ENCODE results near the gene HSF2BP. TPM values are rescaled to one million over a fixed set of nuclear protein-coding genes. Genes with fewer than 3 reads are reported as not detected.
"Not testable (repeated sequence)": the region's sequence is repeated elsewhere in the genome, so short reads cannot be mapped to it uniquely, and the experiment has no call there.

HSF2BP gene
- total and polyA plus RNA-seq, 2 donors (not counting 1 experiment from before 2014, with no cell fraction given): 0.49 TPM

GRCh38 chr21:43597052-43597451 lies 62.2 kb downstream of the HSF2BP start:
- Mint-ChIP-seq H3K4me3 (no peak overlapping the region), H3K27me3 (peaks cover 10% of the 10 kb centered on the region), H3K27ac (no peak overlapping the region), H3K4me1 (peaks cover 16% of the 10 kb centered on the region), H3K9me3 (ENCODE audit: insufficient read depth) (no peaks in the 10 kb centered on the region)
- ChIA-PET CTCF (interaction anchor here (1.9 kb wide), 1 partner anchor 15 kb away, joined by 7 read pairs; no protein-coding TSS in a partner anchor), POLR2A (no interaction called here)
- Histone ChIP-seq H3K27ac (ENCODE audit: low read length in 2 of 2) (no peak overlapping the region), H3K36me3 (replicated peaks in 1 of 2; ENCODE audit: control extremely low read depth in 1 of 2, control insufficient read depth in 1 of 2, extremely low read depth in 1 of 2, insufficient read depth in 2 of 2, low read length in 1 of 2) (no peaks in the 10 kb centered on the region), H3K4me2 (replicated peaks; ENCODE audit: low read depth, low read length, poor library complexity, severe bottlenecking) (no peak overlapping the region), H3K9ac (ENCODE audit: low read length) (no peak overlapping the region), H4K20me1 (ENCODE audit: control insufficient read depth, insufficient read depth, low read length, poor library complexity, severe bottlenecking) (no peaks in the 10 kb centered on the region), H3K9me3 (ENCODE audit: control extremely low read depth in 1 of 3, control insufficient read depth in 2 of 3, insufficient read depth in 1 of 3, low read length in 2 of 3) (peaks cover 0 to 2% (median 0%) of the 10 kb centered on the region in 3 donors), H3K4me1 (ENCODE audit: control insufficient read depth in 2 of 2, insufficient read depth in 2 of 2, low read length in 2 of 2) (peaks cover 13 to 16% of the 10 kb centered on the region in 2 donors), H3K27me3 (replicated peaks in 1 of 4; ENCODE audit: control extremely low read depth in 1 of 4, control insufficient read depth in 3 of 4, insufficient read depth in 4 of 4, low read length in 3 of 4) (no peaks in the 10 kb centered on the region), H2AFZ (ENCODE audit: insufficient read depth, low read depth, low read length, poor library complexity, severe bottlenecking) (no peak overlapping the region), H3K79me2 (ENCODE audit: control insufficient read depth, insufficient read depth, low read length) (no peaks in the 10 kb centered on the region), H3K4me3 (ENCODE audit: control extremely low read depth in 1 of 5, extremely low read depth in 1 of 5, insufficient read depth in 1 of 5, low read depth in 2 of 5, low read length in 4 of 5) (no peak overlapping the region)
- DNase-seq: no peak
- intact Hi-C loops (cut with micrococcal nuclease): no loop called here
- WGBS (ENCODE audit: insufficient coverage): no CpG with 5 or more reads among the region's 1 CpG
- TF ChIP-seq CTCF (IDR thresholded peaks at IDR 0.05): no peak
- TF ChIP-seq EZH2 (IDR thresholded peaks at IDR 0.05; ENCODE audit: borderline replicate concordance, insufficient read depth, low read depth, low read length, poor library complexity, severe bottlenecking): no peak
- no peak for ATAC-seq (ENCODE audit: low read depth)

- Histone ChIP-seq H3K27me3 (replicated peaks in 1 of 4; ENCODE audit: control extremely low read depth in 1 of 4, control insufficient read depth in 3 of 4, insufficient read depth in 4 of 4, low read length in 3 of 4) (no peaks in the 10 kb centered on the region), H4K20me1 (ENCODE audit: control insufficient read depth, insufficient read depth, low read length, poor library complexity, severe bottlenecking) (no peaks in the 10 kb centered on the region), H3K9me3 (ENCODE audit: control extremely low read depth in 1 of 3, control insufficient read depth in 2 of 3, insufficient read depth in 1 of 3, low read length in 2 of 3) (peaks cover 0 to 2% (median 0%) of the 10 kb centered on the region in 3 donors), H3K27ac (ENCODE audit: low read length in 2 of 2) (no peak overlapping the region), H3K4me2 (replicated peaks; ENCODE audit: low read depth, low read length, poor library complexity, severe bottlenecking) (no peak overlapping the region), H3K9ac (ENCODE audit: low read length) (no peak overlapping the region), H3K4me1 (ENCODE audit: control insufficient read depth in 2 of 2, insufficient read depth in 2 of 2, low read length in 2 of 2) (peaks cover 13 to 16% of the 10 kb centered on the region in 2 donors), H3K36me3 (replicated peaks in 1 of 2; ENCODE audit: control extremely low read depth in 1 of 2, control insufficient read depth in 1 of 2, extremely low read depth in 1 of 2, insufficient read depth in 2 of 2, low read length in 1 of 2) (no peaks in the 10 kb centered on the region), H3K4me3 (ENCODE audit: control extremely low read depth in 1 of 5, extremely low read depth in 1 of 5, insufficient read depth in 1 of 5, low read depth in 2 of 5, low read length in 4 of 5) (no peak overlapping the region), H3K79me2 (ENCODE audit: control insufficient read depth, insufficient read depth, low read length) (no peaks in the 10 kb centered on the region), H2AFZ (ENCODE audit: insufficient read depth, low read depth, low read length, poor library complexity, severe bottlenecking) (no peak overlapping the region)
- Mint-ChIP-seq H3K27ac (no peak overlapping the region), H3K27me3 (peaks cover 10% of the 10 kb centered on the region), H3K4me3 (no peak overlapping the region), H3K9me3 (ENCODE audit: insufficient read depth) (no peaks in the 10 kb centered on the region), H3K4me1 (peaks cover 16% of the 10 kb centered on the region)
- ATAC-seq (ENCODE audit: low read depth): no peak
- WGBS (ENCODE audit: insufficient coverage): 75% methylated on average over 4 of the region's 5 CpGs
- intact Hi-C loops (cut with micrococcal nuclease): no loop called here
- DNase-seq: no peak
- ChIA-PET CTCF (no interaction called here), POLR2A (no interaction called here)
- TF ChIP-seq CTCF (IDR thresholded peaks at IDR 0.05) (no peak), EZH2 (IDR thresholded peaks at IDR 0.05; ENCODE audit: borderline replicate concordance, insufficient read depth, low read depth, low read length, poor library complexity, severe bottlenecking) (no peak)
Measured at GRCh38 chr21:43596616-43597015, 62.7 kb downstream of the HSF2BP start.

- H3K9me3 Mint-ChIP-seq (ENCODE audit: insufficient read depth); H3K27me3 Mint-ChIP-seq; DNase-seq; H3K27ac ChIP-seq (ENCODE audit: low read length in 2 of 2); H3K4me3 ChIP-seq (ENCODE audit: control extremely low read depth in 1 of 5, extremely low read depth in 1 of 5, insufficient read depth in 1 of 5, low read depth in 2 of 5, low read length in 4 of 5); H3K36me3 ChIP-seq (replicated peaks in 1 of 2; ENCODE audit: control extremely low read depth in 1 of 2, control insufficient read depth in 1 of 2, extremely low read depth in 1 of 2, insufficient read depth in 2 of 2, low read length in 1 of 2); H3K4me2 ChIP-seq (replicated peaks; ENCODE audit: low read depth, low read length, poor library complexity, severe bottlenecking); H3K9ac ChIP-seq (ENCODE audit: low read length); H3K27ac Mint-ChIP-seq; POLR2A ChIA-PET; H2AFZ ChIP-seq (ENCODE audit: insufficient read depth, low read depth, low read length, poor library complexity, severe bottlenecking); H3K4me3 Mint-ChIP-seq; H4K20me1 ChIP-seq (ENCODE audit: control insufficient read depth, insufficient read depth, low read length, poor library complexity, severe bottlenecking); H3K79me2 ChIP-seq (ENCODE audit: control insufficient read depth, insufficient read depth, low read length); H3K27me3 ChIP-seq (replicated peaks in 1 of 4; ENCODE audit: control extremely low read depth in 1 of 4, control insufficient read depth in 3 of 4, insufficient read depth in 4 of 4, low read length in 3 of 4); H3K9me3 ChIP-seq (ENCODE audit: control extremely low read depth in 1 of 3, control insufficient read depth in 2 of 3, insufficient read depth in 1 of 3, low read length in 2 of 3); ATAC-seq (ENCODE audit: low read depth); intact Hi-C loops (cut with micrococcal nuclease): not testable (repeated sequence)
- peaks cover 13 to 16% of the 10 kb centered on the region in 2 donors for H3K4me1 ChIP-seq (ENCODE audit: control insufficient read depth in 2 of 2, insufficient read depth in 2 of 2, low read length in 2 of 2)
- CTCF ChIA-PET: interaction anchor here (0.9 kb wide), 1 partner anchor 49 kb away, joined by 3 read pairs; no protein-coding TSS in a partner anchor
- peaks cover 13% of the 10 kb centered on the region for H3K4me1 Mint-ChIP-seq
- no CpG with 5 or more reads among the region's 8 CpGs for WGBS (ENCODE audit: insufficient coverage)
Measured at GRCh38 chr21:43595769-43596168, 63.5 kb downstream of the HSF2BP start.
